Stimulated activated CD8-positive, alpha-beta memory T cell treated with anti-CD3 and anti-CD28 coated beads, Interleukin-4, amount 100 ng/mL, for 48 hours (primary cell): Measurements from ENCODE around the gene MIA3.
"Not testable (repeated sequence)": the region's sequence is repeated elsewhere in the genome, so short reads cannot be mapped to it uniquely, and the experiment has no call there.

Experiments
- DNase-seq: peaks from one replicate; pipeline ENCODE4 v3.0.0-alpha.2; 2020

Gene MIA3

DNA sequence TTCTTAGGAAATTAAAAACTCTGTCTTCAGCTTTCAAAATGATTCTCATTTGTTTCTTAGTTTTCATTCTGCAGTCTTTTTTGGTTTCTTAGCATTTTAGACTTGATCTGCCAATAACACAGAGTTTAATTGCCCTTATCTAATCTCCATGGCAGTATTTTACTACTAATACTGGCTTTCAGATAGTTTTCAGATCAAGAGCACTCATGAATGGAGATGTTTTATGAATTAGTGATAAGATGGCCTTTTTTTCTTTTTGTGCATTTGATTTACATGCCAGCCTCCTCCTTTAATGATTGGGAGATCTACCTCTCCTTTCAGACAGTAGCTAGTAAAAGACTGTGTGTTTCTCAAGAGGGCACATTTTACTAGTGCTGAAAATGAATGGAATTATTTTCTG, 5.6 kb downstream of the MIA3 start:
- DNase-seq, result no peak

DNA sequence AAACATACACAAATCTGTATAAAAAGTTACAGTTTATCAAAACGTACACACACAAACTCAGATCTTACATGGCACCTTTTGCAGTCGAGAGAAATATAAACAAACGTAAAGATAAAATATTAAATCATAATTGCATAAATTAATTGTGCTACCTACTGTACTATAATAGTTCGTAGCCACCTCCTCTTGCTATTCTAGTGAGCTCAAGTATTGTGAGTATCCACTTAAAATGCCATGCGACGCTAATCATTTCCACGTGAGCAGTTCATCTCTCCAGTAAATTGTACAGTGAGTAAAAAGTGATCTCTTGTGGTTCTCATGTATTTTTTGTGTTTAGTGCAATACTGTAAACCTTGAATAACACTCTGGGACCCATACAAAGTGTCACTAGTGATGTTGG, 6.3 kb downstream of the MIA3 start:
- DNase-seq, result no peak

DNA sequence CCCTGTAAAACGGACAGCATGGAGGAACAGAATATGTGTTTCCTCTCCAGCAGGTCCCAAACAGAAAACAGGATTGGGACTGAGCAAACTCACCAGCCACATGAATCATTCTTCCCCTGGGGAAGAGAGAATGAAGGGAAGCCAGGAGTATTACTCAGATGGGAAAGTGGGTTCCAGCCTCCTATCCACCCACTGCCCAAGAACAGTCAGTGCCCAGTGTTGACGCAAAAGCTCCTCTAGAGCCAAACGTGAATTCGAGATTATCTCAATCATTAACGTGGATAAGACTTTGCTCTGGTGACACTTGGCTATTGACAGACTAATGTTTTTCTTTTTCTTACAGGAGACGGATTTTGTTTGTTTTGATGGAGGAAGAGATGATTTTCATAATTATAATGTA, 9.3 kb downstream of the MIA3 start:
- no peak for DNase-seq

DNA sequence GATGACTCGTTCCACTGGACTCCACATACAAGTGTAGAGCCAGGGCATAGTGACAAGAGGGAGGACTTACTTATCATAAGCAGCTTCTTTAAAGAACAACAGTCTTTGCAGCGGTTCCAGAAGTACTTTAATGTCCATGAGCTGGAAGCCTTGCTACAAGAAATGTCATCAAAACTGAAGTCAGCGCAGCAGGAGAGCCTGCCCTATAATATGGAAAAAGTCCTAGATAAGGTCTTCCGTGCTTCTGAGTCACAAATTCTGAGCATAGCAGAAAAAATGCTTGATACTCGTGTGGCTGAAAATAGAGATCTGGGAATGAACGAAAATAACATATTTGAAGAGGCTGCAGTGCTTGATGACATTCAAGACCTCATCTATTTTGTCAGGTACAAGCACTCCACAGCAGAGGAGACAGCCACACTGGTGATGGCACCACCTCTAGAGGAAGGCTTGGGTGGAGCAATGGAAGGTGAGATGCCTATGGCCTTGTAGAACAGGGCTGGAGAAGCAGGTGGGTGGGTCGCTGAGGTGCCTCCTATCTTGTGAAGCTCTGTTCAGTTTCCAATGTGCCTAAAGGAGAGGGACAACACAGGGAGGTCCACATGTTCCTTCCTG, 12.1 kb downstream of the MIA3 start:
- no peak for DNase-seq

DNA sequence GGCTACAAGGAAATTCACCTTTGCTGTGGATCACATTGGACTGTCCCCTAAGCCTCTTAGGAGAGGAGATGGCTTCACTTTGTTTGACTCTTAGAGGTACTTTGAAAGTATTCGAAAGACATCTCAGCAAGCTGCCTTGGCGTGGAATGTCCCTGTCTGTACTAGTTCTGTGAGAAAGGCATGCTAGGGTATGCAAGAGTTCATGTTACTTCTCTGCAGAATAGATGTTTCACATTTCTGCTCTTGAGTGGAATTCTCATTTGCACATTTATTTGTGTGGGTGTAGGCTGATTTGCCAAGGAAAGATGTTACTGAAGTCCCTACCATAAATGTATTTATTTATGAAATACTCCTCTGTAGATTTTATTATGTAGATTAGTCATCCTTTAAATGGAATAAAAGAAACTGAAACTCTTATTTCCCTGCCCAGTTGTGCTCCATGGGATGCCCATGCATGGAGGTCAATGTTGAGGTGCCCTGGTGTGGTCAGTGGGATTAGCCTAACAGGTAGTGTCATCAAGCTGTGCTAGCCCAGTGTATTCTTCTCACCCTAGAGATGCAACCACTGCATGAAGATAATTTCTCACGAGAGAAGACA, 13.8 kb downstream of the MIA3 start:
- no peak for DNase-seq

DNA sequence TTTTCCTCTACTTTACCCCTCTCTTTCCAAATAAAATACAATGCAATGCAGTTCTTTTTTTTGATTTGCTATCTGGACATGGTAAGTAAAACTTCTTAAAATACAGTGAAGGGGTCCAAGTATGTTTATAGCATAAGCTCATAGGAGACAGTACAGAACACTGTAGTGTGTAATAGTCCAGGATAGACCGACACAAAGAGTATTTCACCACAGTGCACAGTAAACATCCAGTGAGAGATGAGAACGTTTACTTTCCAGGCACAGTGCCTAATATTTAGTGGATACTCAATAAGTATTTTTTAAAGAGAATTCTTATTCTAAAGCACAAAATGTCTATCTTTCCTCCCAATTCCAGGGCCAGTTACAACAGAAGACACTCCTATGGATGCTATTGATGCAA, 14.9 kb downstream of the MIA3 start:
- no peak for DNase-seq

DNA sequence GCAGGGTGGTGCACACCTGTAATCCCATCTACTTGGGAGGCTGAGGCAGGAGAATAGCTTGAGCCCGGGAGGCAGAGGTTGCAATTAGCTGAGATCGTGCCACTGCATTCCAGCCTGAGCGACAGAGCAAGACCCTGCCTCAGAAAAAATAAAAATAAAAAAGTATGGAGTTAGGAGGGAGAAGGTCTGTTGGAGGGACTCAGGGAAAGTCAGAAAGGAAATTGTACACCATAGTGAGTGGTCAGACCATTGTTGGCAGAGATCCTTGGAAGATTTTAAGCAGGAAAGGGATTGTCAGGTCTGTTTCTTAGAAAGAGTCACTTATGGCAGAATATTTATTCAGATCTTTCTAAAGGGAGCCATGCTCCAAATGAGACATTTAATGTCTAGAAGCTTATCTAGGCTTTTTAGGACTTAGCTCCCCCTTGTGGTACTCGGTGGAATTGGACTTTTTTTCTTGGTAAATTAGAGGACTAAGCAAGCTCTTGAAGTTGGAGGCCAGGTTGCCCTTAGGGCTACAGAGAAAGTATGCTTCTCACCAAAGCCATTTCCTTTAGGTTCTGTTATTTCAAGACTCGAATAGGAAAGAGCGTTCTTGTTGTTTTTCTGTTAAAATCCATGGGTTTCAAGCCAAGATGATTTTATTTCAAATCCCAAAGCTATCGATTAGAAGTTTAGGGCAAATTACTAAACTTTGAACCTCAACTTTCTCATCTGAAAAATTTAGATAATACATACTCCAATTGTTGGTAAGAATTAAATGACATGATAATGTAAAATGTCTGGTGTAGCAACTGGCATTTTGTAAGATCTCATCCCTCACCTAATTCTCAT, 16.5 kb downstream of the MIA3 start:
- peak; percentile 76 for DNase-seq

DNA sequence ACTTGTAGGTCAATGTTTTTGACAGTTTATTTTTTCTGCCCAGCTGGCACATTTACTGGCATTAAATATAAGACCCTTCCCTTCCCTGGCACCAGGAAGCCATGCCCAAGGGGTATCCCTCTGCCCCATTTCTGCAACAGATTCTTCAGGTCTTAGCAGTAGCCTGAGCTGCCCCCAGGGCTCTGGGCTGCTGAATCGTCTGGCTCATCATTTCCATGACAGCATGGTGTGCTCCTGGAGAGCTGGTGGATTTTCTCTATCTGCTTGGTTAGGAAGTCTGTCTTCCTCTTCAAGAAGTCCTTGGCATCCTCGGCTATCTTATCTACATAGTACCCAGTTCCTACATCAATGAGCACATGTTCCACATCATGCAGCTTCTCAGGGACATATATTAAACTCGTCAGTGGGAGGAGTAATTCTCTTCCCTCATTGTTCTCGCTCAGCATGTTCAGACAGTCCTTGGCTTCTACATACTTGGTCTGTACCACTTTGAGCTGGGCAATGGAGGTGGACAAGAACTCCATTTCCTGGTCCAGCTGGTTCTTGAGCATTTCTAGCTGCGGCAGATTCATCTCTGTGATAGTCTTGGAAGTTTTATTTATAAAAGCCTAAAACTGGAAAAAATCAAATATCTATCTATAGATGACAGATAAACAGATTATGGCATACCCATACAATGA, 23.5 kb downstream of the MIA3 start:
- DNase-seq, result no peak

DNA sequence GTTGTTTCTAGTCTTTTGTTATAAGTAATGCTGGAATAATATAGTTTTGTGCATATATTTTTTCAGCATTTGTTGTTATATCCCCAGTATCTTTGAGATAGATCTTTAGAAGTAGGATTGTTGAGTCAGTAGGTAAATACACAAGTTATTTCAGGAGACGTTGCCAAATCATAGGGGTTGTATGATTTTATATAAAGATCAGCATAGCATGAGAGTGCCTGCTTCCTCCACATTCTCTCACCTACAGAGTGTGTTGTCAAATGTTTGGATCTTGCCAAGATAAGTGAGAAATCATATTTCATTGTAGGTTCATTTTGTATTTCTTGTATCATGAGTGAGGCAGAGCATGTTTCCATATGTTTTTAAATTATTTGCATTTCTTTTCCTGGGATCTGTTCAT, 24.6 kb downstream of the MIA3 start:
- DNase-seq, result no peak

DNA sequence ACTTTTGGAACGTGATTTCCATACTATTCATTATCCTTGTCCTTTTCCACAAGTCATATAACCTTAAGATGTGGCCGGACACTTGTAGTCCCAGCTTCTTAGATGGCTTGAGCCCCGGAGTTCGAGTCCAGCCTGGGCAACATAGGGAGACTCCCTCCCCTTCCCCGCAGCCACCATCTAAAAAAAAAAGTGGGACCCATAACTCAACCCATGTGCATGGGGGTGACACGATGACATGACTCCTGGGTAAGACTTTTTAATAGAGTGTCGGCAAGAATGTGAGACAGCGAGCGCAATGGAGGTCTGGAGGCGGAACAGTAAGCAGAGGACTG, 25.7 kb downstream of the MIA3 start:
- DNase-seq, result no peak

DNA sequence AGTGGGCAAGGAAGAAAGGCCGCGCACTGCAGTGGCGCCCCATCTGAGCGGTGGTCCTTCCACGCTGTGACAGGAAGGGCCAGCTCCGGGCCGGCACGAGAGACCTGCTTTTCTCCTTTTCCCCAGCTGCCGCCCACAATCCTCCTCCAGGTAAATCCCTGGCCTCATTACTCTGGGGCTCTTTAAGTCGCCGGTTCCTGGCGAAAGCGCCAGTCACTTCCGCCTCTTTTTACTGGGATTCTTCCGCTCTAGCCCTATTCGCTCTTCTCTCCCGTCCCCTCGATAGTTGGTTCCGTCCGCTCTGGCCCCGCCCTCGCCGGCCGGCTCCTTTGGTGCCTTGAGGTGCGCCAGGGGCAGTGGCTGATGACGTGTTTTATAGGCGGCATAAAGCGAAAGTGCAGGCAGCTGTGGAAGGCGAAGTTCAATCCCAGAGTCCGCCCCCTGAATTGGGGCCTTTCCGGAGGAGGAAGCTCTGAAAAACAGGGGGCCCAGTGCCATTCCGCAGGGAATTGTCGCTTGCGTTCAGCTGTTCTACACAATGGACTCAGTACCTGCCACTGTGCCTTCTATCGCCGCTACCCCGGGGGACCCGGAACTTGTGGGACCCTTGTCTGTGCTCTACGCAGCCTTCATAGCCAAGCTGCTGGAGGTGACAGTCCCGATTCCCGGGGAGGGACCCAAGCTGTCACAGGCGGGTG, 26.2 kb downstream of the MIA3 start:
- DNase-seq, result peak; percentile 97

DNA sequence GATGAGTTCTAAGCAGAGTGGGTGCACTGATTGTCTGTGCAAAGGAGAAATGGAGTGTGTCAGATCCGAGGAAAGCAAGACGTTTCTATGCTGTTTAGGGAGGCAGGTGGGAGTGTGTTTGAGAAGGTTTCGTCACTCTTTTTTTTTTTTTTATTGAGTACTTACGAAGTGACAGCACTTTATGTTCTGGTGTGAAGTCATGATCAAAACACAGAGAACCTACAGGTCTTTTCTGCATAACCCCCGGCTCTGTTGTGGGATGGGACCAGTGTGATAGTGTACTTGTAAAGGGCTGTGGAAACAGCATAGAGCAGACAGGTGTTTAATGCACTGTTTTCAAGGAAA, 26.7 kb downstream of the MIA3 start:
- DNase-seq, result no peak

DNA sequence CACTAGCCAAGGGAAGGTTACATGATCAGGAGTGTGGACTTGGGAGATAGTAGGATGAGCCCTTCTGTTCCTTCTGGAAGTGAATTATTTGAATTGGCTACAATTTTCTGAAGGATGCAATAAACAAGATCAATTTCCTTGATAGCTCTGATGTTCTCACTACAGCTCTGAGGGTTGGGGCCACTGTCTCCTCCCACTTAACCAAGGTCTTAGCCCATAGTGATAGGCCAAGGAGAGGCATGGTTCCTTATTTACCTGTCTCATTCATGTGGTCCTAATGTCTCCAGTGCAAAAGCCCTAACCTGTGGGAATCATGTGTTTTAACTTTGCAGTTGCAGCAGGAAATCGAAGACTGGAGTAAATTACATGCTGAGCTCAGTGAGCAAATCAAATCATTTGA, 34.8 kb downstream of the MIA3 start:
- DNase-seq, result no peak

DNA sequence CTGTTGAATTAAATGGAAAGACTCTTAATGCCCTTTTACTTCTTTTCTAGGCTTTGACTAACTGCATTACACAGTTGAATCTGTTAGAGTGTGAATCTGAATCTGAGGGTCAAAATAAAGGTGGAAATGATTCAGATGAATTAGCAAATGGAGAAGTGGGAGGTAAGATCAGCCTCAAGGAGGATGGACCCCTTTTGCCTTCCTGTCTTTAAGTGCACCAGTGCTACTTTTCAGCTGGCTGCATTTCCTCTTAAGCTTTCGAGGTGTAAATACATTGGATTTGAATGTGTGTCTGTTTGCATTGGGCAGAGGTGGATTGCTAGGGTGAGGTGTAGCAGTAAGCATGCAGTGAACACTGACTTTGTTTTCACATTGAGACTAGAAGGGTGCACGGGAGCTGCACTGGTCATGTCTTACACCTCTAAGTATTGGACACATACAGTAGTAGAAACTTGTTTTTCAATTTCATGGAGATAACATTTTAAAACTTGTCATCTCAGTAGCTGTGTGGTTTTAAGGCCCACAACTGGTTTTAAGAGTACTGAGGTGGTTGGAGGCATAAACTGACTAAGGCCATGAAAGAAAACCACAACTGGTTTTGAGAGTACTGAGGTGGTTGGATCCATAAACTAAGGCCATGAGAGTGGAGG, 35.4 kb downstream of the MIA3 start:
- no peak for DNase-seq

DNA sequence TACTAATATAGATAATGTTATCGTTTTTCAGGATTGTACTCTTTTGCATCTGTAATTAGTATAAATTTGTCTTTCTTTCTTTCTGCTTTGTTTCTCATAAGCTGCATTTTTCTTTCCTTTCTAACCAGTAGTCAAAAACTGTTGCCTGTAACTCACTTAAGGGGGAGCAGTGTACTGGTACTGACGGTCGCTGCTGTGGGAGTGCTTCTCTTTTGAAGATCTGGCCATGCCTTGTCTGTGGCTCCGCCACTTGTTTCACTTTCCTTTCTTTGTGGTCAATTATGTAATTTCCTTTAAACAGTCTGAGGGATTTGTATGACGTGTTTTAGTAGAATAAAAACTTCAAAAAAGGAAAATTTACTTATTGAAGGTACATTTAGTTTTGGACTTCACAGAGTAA, 37.0 kb downstream of the MIA3 start:
- peak; percentile 71 for DNase-seq

DNA sequence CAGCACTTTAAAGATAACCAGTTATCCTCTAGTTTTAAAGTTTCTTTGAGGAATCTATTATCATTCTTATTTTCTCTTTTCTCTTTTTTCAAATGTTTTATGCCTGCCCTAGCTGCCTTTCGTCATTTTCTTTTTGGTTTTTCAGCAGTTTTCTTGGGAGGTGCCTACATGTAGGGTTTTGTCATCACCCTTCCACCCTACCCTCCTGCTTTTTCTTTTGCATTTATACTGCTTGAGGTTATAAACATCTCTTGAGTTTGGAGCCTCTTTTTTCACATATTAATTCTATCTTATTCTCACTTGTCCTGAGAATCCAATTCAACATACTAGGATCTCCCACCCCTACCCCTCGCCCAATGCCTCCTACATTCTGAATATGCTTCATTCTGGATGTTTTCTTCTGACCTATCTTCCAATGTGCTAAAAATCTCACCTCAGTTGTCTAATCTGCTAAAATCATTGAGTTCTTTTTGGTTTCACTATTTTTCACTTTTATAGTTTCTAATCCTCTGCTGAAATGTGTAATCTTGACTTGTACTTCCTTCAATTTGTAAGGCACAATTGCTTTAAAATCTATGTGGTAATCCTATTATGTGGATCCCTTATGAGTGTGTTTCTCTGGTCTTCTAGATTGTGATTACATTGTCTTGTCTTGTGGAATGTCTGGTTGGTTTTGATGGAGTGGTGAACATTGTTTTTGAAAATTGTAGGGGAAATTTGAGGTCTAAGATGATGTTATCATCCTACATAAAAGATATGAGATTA, 38.7 kb downstream of the MIA3 start:
- no peak for DNase-seq

DNA sequence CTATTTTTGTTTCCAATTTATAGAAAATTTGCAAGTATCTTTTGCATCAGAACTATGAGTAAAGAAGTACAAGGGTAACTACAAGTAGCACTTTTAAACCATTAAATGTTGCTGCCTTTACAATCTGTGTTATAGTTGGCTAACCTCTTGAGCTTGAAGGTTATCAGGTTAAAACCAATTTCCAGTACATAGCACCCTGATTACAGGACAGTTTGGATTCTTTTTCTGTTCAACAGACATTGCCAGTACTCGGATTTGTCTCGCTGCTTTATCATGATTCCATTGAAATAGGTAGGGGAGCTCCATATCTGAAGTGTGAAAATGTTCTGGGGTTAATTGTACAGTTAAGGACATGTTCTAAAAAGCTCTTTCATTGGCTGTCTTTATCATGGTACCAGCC, 40.0 kb downstream of the MIA3 start:
- DNase-seq, result no peak

DNA sequence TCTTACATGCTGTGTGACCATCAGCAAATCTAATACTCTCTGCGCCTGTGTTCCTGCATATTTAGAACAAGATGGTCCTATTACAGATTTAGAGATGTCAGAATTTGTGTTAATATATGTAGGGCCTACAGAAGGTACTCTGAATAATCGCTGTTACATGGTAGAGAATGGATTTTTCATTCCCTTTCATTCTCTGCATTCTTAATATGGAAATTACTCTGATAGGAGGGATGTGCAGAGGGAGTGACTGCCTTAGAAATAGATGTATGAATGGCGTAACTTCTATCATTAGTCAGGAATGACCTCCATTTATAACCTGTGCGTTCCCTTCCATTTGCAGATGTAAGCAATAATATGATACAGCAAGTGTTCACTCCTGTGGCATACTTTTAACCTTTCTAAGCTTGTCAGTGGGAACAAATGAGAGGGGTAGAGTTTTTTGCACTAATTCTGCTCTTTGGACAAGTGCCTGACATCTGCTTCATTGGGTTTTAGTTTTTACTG, 45.6 kb downstream of the MIA3 start:
- DNase-seq, result no peak

DNA sequence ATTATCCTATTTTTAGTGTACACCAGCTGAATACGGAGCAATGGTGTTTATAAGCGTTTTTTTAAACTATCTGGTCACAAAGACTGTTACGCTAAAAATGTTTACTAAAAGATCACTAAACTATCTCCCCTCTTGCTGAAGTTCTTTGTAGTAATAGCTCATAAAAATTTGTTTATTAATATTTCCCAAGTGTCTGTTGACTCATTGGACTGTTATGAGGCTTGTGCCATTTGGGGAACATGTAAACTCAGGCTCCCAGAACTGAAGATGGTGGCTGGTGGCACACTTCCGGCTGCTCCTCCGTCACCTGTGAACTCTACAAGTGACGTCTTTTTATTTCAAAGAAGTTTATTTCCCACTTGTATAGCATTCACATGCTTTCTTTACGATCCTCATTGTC, 48.1 kb downstream of the MIA3 start:
- DNase-seq, result no peak

DNA sequence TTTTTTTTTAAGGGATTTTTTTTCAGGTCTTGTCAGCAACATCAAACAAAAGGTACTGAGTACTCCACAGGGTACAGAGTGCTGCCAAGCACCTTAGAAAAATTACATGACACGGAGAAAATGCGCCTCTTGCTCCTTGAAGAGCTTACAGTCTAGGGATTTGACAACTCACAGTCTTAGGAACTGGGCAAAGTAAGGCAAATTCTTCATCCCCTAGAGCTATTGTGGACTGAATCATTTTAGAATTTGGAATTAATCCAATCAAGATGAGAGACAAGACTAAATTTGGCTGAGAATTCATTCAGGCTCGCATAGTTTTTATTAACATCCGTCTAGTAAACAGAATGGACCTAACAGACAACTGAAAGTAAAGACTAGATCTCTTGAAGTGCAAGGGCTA, 50.3 kb downstream of the MIA3 start:
- DNase-seq, result not testable (repeated sequence)

DNA sequence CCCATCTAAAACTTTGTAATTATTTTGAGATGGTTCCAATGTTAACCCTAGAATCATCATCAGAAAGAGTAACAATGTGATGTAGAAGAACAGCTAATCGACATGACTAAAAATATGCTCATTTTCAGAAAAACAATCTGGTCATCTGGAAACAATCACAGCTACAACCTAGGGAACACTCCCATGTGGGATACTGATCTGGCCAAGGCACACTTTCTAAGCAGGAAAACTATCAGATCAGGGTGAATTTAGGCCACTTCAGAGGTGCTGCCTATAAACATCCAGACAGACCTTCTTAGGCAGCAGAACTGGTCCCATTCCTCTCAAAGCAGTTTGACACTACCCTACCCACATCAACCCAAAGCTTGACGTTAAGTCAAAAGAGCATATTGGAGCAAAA, 51.2 kb downstream of the MIA3 start:
- DNase-seq, result not testable (repeated sequence)

DNA sequence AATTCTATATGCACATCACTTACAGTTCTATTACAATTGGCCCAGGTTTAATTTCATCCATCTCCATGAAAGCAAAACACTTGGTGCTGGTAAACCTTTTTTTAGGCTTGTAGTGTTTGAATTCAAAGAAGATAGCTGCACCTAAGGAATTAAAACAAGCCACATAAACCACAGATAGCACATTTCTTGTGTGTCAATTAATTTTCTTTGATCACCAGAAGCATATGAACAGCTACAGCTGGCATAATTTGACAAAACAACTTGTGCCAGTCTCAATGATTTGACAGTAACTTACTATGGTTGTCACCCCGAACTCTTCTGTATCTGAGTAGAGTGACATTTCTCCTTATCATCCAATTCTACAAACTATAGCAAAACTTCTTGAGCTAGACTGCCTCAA, 52.2 kb downstream of the MIA3 start:
- DNase-seq, result no peak
